ENCODE measurements around the gene MYLK4.

Gene MYLK4

DNA sequence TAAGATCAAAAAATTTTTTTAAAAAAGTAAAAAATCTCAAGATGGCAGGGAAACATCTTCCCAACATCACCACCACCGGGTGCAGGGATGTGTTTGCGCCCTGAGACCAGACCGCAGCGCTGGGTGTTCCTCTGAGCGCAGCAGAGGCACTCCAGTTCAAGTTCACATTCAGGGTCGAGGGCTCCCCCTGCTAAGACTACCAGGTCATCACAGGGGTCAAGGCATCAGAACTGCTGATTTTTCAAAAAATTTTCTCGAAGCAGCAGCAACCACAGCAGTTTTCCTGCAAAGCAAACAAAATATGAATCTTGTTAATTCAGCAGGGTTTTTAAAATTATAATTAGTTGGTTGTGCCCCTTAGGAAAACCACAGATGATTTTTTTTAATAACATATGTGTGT lies 83.1 kb downstream of the MYLK4 start:
- FAIRE-seq = no peak
- no peak for DNase-seq (ENCODE audit: insufficient read length, low spot score)

DNA sequence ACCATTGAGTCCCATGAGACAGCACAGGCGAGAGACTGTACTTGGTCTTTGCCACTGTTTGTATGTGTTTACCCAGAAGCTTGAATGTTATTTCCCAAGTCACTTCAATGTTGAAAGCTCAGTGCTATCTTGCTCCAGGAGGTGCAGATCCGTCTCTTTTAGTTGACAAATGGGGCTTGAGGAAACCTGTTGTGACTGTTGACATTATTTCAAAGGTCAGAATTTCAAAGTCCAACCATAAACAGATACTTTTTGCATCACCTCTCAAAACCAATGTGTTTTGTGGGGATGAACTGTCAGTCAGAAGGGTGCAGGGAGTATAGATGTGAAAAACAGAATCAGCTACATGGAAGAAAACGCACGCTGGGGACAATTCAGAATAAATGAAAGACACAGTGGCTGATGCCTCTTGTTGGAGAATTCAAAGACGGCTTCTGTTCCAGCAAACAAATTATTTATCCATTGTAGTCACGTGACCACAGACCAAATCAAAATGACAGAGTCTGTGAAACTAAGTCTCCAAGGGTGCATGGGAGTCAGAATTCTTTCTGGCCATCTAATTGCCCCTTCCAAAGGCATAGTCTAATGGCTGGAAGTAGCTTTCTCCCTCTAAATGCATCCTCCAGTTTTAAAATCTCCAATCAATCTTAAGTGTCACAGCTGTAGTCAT lies 83.7 kb downstream of the MYLK4 start:
- no peak for DNase-seq (ENCODE audit: insufficient read length, low spot score)
- no peak for FAIRE-seq

DNA sequence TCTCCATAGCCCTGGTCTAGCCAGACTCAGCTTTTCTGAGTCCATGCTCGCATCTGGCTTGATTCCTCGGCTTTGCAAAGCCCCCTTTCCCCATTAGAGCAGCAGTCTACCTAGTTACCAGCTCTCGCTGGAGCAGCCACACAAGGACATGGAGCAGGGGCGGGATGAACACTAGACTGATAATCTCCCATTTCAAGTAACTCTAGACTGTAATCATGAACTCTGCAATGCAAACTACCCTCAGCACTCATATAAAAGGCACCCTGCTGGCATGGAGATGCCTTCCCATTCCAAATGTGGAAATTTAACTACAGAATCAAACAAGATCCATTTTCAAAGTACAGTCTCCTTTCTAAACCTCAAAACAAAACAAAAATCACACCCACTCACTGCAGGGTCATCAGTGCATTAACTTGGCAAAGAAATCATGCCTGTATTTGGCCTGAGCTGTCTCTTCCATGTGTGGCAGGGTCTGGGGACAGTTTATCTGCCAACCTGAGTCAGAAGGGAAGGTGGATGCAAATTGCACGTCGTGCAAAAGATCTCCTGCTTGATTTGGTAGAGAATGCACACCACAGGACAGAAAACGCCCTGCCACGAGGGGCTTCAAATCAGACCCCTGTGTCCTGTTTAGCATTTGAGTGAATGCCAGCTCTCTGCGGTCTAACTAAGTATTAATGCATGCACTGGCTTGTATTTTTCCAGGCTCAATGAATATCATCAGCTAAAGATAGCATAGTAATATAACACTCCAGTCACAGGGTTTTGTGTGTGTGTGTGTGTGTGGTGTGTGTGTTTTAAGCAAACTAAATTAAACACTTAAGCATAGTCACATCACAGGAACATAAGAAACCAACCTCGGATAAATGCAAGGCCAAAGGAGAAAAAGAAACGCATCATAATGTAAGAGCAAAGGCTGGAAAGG lies 85.3 kb downstream of the MYLK4 start:
- DNase-seq (ENCODE audit: insufficient read length, low spot score) (no peak), FAIRE-seq (no peak)

DNA sequence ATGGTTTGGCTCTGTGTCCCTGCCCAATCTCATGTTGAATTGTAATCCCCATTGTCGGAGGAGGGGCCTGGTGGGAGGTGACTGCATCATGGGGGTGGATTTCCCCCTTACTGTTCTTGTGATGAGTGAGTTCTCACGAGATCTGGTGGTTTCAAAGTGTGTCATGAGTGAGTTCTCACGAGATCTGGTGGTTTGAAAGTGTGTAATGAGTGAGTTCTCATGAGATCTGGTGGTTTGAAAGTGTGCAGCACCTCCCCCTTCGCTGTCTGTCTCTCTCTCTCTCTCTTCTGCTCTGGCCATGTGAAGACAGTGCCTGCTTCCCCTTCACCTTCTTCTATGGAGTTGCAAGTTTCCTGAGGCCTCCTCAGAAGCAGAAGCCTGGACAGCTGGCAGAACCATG lies 87.6 kb downstream of the MYLK4 start:
- DNase-seq (ENCODE audit: insufficient read length, low spot score) = no peak
- no peak for FAIRE-seq

DNA sequence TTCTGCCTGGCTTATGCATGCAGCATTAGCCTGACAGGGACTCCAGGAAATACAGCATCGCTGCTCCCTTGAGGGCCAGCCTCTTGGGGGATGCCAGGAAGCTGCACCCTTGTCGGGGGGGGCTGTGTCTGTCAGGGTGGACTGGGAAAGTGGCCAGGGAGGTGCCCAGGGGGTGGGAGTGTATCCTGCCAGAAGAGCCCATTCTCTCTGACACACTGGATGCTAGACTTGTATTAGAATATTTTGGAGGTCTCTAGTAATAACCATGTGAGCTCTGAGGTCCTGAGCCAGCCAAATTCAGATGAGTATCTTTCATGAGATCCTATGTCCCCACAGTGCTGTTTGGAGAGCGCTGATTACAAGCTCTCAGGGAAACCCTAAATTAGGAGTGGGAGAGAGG lies 89.1 kb downstream of the MYLK4 start:
- FAIRE-seq (no peak), DNase-seq (ENCODE audit: insufficient read length, low spot score) (no peak)

DNA sequence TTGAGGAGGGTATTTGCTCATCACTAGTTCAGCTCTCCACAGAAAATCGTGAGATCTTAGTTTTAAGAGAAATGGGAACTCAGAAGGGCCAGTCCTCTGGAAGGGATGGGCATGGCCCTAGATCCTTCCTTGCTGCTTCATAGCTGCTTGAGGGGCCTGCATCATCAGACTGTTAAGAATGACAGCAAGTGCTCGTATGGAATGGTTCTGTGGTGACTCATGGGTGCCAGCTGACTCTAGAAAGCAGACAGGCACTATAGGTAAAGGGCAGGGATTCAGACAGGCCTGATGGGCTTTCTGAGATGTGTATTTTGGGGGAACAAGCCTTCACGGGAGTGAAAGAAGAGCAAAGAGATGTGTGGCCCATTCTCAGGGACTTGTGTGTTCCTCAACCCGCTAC lies 90.8 kb downstream of the MYLK4 start:
- no peak for FAIRE-seq
- no peak for DNase-seq (ENCODE audit: insufficient read length, low spot score)

DNA sequence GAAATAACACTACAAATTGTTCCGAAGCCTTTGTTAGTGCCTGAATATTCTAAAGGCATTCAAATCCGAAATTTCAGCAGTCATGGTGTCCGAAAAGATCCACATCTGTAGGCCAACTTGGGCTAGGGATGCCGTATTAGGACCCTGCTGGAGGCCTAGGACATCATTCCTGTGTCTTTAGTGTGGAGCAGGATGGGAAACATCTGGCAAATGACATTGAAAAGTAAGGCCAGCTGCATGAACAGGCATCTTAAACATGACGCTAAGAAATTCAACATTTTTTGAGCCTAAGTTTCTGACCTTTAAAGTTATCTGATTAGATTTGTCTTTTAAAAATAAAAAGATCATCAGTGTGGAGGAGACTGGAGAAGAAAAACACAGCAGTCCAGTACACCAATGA lies 91.3 kb downstream of the MYLK4 start:
- no peak for FAIRE-seq
- no peak for DNase-seq (ENCODE audit: insufficient read length, low spot score)

DNA sequence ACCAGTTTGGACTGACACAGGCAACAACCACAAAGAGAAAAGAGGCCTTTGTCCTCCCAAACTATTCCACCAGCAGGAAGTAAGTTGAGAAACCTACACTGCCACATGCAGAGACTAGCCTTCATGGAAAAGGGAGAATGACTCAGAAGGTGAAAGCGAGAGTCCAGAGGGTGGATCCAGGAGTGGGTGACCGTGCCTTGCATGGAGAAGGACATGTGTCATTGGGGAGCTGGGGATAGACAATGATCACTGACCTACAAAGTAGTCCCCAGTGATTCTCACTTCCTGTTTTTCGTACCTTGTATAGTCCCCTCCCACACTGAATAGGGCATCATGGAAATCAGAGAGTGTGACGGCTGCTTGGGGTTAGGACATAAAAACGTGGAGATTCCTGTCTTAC lies 91.9 kb downstream of the MYLK4 start:
- no peak for DNase-seq (ENCODE audit: insufficient read length, low spot score)
- peak; percentile 61 for FAIRE-seq

DNA sequence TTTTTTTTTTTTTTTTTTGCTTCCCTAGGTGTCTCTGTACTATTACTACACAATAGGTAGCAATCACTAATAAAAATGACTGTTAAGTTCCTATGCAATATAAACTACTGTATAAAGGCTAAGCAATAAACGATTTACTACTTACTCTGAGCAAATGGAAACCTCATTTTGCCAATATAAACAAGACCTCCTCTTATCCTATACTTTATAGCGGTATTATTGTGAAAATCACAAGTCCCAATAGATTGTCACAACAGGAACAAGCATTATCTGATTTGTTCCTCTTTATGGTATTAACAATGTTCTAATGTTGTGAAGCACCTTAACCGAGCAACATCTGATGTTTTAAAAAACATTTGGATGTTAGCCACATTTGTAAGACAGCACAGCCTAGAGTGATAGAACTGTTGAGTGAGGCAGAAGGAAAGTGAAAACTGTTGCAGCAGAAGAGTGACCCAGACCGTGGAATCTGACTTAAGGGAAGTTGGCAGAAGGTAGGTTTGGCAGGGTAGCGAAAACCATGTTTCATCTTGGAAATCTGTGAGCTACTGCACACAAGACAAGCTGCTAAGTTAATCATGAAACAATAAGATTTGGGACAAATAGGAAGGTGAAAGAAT lies 94.2 kb downstream of the MYLK4 start:
- no peak for DNase-seq (ENCODE audit: insufficient read length, low spot score)
- FAIRE-seq = peak; percentile 80

DNA sequence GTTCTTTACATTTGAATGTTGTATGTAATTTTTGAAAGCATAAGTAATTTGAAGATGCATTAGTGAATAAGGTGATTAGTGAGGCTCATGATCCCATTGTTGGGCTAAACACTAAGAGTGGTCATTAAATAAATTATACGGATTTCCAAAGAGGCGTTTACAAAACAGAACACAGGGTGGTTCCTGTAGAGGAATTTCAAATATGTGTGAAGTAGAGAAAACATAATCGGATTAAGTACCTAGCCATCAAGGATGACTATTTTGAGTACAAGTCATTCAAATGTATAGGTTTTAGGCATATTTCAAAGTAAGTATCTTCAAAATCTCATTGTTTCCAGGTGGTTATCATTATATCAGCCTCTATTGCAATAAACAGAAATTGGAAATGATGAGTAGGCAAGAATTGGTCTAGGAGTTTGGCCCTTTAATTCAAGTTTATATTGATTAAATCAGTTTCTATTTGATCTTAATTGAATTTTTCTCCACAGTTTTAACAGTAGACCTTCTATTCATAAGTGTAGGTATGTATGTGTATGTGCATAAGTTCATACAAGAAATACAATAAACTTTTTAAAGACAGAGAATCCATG lies 94.8 kb downstream of the MYLK4 start:
- DNase-seq (ENCODE audit: insufficient read length, low spot score) = no peak
- no peak for FAIRE-seq

DNA sequence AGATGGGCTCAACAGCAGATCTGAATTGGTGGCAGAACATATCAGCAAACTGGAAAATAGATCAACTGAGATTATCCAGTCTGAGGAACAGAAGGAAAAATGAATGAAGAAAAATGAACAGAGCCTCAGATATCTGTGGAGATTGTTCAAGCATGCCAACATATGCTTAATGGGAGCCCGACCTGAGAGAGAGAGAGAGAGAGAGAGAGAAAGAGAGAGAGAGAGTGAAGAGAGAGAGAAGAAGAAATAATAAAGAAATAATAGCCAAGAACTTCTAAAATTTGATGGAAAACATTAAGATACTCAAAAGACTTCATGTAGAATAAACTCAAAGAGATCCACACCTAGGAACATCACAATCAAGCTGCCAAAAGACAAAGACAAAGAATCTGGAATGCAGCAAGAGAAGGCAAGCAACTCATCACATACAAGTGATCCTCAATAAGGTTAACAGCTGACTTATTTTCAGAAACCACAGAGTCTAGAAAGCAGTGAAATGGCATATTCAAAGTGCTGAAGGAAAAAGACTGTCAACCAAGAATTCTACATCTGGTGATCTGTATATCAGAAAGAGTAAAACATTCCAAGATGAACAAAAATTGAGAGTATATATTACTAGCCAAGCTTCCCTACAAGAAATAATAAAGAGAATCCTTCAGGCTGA lies 97.2 kb downstream of the MYLK4 start:
- FAIRE-seq = no peak

DNA sequence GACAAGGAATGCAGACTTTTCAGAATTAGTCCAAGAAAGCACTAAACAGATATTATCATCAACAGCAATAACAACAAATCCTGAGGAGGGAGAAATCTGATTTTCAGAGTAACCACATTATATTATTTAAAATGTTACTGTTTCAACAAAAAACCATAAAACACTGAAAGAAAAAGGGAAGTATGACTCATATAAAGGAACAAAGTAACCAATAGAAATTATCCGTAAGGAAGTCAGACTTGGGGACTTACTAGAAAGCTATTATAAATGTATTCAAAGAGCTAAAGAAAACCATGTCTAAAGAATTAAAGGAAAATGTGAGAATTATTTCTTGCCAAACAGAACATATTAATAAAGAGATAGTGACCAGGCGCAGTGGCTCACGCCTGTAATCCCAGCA lies 98.1 kb downstream of the MYLK4 start:
- FAIRE-seq = no peak
- DNase-seq (ENCODE audit: insufficient read length, low spot score) = no peak

More for the DNA sequence above, 97.2 kb downstream of the MYLK4 start:
- no peak for DNase-seq (ENCODE audit: insufficient read length, low spot score)

DNA sequence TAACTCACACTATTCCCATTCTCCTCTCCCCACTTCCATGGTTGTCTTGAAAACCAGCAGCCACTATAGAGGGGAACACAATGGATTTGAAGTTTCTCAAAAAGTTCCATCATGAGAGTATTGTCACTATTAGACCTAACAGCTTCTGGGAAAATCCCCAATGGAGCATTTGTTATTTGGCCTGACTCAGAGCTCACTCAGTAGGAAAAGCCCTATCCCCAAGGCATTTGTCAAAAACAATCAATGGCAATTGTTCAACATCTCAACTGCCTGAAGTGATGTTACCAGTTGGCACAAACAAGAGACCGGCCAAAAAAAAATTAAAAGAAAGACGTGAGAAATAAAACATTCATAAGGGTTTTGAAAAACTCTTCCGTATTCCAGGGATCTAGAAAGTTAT lies 98.8 kb downstream of the MYLK4 start:
- FAIRE-seq = no peak
- DNase-seq (ENCODE audit: insufficient read length, low spot score) = no peak

DNA sequence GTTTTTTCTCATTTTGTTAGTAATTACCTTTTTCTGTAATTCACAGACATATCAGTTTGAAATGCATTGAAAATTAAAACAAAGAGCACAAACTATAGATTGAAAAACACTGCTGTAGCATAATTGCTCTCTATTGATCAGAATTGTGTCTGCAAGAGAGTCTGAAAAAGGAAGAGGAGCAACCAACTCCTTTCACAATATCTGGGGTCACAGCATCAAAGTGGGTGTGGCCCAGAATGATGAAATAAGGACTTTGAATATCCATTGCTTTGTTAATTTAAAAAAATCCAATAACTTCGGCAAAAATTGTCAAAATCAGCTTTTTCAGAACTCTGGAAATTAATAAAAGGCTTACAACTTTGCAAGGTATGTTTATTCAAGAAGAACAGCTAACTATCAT lies 99.2 kb downstream of the MYLK4 start:
- no peak for FAIRE-seq

DNA sequence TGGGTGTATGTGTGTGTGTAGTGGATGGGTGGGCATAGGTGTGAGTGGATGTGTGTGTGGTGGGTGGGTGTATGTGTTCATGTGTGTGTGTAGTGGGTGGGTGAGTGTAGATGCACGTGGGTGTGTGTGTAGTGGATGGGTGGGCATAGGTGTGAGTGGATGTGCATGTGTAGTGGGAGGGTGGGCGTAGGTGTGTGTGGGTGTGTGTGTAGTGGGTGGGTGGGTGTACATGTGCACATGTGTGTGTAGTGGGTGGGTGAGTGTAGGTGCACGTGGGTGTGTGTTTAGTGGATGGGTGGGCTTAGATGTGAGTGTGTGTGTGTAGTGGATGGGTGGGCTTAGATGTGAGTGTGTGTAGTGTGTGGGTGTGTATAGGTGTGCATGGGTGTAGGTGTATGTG lies 104.4 kb downstream of the MYLK4 start:
- FAIRE-seq = no peak
- DNase-seq (ENCODE audit: insufficient read length, low spot score) = no peak

More for the DNA sequence above, 99.2 kb downstream of the MYLK4 start:
- DNase-seq (ENCODE audit: insufficient read length, low spot score) = no peak

DNA sequence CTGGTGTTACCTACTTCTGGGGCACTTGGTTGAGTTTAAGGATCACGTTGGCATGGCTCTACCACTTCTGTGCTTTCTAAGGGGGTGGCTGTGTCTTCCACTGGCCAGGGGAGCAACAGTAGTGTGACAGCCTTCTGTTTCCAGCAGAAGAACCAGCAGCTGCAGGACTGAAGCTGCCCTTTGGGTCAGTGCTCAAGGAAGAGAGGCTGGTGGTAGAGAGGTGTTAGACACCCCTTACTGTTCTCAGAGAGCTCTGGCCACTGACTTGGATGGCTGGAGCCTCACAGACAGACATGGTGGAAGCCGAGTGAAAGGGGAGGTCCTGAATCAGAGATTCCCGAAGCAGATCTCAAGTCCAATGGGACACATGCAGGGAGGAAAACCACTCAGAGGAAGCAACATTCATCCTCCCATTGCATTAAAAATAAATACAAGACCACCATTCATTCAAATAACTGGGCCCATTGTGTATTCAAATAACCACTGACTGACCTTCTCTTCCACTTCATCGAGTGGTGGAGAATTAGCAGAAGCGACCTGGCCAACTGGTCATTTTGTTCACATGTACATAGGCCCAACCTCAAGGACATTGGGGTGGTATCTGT lies 106.7 kb downstream of the MYLK4 start:
- DNase-seq (ENCODE audit: insufficient read length, low spot score) = no peak
- FAIRE-seq = no peak

DNA sequence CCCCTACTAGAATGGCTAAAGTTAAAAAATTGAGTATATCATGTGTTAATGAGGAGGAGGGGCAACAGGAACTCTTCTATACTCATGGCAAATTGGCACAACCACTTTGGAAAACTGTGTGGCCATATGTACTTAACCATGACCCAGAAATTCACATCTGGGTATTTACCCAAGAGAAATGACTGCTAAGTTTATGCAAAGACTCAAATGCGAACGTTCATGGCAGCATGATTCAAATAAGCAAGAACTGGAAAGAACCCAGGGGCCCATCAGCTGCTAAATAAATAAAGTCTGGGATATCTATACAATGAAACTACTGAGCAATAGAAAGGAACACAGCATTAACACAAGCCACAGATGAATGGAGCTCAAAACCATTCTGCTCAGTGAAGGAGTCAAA lies 107.6 kb downstream of the MYLK4 start:
- no peak for FAIRE-seq
- no peak for DNase-seq (ENCODE audit: insufficient read length, low spot score)

DNA sequence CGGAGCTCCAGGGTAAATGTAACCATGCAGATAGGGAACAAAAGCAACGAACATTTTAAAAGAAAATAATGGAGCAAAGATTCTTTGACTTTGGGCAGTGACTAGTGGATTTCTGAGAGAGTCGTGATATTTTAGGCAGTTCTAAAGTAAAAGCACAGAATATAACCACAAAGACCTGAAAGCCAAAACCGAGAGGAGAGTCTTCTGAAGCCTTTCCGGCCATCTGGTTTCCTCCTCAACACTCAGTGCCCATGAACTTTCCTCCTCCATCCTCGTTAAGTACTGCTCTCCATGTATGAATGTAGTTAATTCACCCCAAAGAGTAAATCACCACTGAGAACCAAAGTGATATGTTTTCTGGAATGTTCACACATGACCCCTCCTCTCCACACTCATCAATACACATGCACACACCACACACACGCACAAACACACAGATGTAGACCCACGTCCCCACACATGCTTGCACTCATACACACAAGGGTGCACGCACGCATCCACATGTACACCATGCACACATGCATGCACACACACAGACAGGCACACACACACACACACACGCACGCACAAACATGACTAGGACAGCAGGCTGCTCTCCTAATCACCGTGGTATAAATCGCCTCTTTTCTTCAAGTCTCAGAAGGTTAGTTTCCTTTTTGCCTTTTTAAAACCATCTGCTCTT lies 109.5 kb downstream of the MYLK4 start:
- peak; percentile 64 for FAIRE-seq

DNA sequence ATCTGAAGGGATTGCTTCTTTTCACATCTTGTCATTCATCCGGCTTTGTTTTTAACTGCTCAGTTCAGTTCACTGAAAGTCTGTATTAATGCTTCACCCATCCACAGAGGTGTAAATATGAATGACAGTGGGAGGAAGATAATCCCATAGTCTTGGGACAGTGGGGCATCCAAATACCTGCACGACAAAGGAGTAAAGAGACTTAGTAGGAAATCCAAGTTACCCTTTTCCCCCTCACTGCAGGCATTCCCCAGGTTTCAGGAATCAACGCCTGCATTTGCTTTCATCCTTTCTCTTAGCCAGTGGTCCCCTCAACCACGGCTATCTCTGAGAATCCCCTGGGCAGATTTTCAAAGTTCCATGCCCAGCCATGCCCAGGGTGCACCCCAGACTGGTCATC lies 110.2 kb downstream of the MYLK4 start:
- DNase-seq (ENCODE audit: insufficient read length, low spot score) (no peak), FAIRE-seq (no peak)

More for the DNA sequence above, 109.5 kb downstream of the MYLK4 start:
- DNase-seq (ENCODE audit: insufficient read length, low spot score) = peak; percentile 42

DNA sequence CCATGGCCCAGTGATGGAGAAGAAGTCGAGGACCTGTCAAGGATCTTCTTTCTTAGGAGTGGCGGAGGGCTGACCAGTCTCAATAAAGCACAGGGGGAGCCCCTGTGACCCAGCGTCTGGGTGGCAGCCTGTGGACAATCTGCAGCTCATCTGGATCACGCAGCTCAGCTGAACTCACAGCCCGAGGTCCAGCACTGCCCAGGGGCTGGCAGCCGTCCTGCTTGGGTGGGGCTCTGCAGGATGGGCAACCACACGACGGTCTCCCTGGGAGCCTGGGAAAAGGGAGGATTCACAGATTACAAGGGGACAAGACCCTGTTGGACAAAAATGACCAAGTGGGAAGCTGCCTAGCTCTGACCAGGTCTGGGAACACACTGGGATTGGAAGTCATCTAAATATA lies 110.8 kb downstream of the MYLK4 start:
- FAIRE-seq = no peak
- no peak for DNase-seq (ENCODE audit: insufficient read length, low spot score)

Measured in GM19239 (cell line).